Measurements from ENCODE around the gene MCTP1.

Gene MCTP1

DNA sequence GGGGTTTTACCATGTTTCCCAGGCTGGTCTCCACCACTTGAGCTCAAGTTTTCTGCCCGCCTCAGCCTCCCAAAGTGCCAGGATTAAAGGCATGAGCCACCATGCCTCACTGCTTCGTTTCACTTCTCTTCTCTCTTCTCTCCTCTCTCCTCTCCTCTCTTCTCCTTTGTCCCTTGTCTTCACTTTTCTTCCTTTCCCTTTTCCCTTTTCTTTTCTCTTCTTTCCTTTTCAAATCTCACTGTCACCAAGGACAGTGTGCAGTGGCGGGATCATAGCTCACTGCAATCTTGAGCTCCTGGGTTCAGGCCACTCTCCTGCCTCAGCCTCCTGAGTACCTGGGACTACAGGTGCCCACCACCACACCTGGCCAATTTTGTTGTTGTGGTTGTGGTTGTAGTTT is 617.0 kb downstream of the MCTP1 start:
- Mint-ChIP-seq H3K36me3 (ENCODE audit: low read depth) (peaks cover 16% of the 10 kb centered on the region), H3K27ac (no peak overlapping the region), H3K9me3 (no peaks in the 10 kb centered on the region), H3K27me3 (ENCODE audit: low read depth) (no peaks in the 10 kb centered on the region), H3K4me1 (no peaks in the 10 kb centered on the region), H3K4me3 (no peak overlapping the region)
- TF ChIP-seq, protein P1, sequence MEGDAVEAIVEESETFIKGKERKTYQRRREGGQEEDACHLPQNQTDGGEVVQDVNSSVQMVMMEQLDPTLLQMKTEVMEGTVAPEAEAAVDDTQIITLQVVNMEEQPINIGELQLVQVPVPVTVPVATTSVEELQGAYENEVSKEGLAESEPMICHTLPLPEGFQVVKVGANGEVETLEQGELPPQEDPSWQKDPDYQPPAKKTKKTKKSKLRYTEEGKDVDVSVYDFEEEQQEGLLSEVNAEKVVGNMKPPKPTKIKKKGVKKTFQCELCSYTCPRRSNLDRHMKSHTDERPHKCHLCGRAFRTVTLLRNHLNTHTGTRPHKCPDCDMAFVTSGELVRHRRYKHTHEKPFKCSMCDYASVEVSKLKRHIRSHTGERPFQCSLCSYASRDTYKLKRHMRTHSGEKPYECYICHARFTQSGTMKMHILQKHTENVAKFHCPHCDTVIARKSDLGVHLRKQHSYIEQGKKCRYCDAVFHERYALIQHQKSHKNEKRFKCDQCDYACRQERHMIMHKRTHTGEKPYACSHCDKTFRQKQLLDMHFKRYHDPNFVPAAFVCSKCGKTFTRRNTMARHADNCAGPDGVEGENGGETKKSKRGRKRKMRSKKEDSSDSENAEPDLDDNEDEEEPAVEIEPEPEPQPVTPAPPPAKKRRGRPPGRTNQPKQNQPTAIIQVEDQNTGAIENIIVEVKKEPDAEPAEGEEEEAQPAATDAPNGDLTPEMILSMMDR (IDR thresholded peaks at IDR 0.05; ENCODE audit: unreplicated experiment in 3 of 3) = no peak

DNA sequence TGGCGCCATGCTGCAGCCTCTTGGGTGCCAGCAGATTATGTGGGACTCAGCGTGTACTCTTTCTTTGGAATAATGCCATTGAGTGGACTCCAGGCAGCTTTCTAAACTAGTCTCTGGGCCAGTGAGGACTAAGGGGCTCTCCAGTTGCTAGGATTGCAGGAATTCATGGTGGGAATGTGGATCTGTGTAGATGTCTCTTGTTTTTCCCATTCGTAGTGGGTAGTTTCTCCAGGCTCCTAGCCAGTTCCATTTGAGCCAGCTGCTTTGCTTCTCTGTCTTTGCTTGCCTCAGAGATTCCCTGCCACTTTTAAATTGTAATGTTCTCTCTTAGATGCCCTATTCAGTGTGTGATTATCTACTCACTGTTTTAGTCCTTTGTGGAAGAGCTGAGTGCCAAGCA is 623.8 kb downstream of the MCTP1 start:
- Mint-ChIP-seq H3K4me3 (no peak overlapping the region), H3K9me3 (peaks cover 34% of the 10 kb centered on the region), H3K27ac (no peak overlapping the region), H3K4me1 (no peaks in the 10 kb centered on the region), H3K27me3 (ENCODE audit: low read depth) (no peaks in the 10 kb centered on the region), H3K36me3 (ENCODE audit: low read depth) (peaks cover 59% of the 10 kb centered on the region)
- TF ChIP-seq, protein P1 (IDR thresholded peaks at IDR 0.05; ENCODE audit: unreplicated experiment in 3 of 3) = no peak

DNA sequence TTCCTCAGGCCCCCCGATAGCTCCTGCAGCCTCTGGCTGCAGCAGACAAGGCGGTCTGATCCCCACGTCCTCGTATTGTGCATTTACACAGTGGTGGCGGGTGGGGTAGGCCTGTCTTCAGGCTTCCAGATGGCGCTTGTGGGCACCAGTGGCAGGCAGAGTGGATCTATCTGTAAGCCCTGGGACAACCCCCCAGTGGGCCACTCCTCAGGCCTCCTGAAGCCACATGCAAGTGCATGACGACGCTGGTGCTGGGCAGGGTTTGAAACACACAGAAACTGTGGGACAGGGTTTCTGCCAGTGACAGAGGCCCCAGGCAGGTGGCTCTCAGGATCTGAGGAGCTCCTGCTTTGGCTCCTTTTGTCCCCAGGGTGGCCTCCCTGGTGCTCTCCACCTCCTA is 624.4 kb downstream of the MCTP1 start:
- Mint-ChIP-seq H3K9me3 (peaks cover 40% of the 10 kb centered on the region), H3K27ac (no peak overlapping the region)

DNA sequence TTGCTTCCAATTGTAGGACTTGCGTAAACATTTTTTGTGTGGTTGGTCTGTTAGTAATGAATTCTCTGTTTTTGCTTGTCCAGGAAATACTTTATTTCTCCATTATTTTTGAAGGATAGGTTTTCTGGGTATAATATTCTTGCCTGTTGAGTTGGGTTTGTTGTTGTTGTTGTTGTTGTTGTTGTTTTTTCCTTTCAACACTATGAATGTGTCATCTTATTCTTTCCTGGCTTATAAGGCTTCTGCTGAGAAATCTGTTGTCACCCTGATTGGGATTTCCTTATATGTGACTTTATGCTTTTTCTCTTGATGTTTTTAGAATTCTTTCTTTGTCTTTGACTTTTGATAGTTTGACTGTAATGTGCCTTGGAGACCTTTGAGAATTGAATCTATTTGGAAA is 626.6 kb downstream of the MCTP1 start:
- TF ChIP-seq, protein P1 (IDR thresholded peaks at IDR 0.05; ENCODE audit: unreplicated experiment in 3 of 3) = no peak
- H3K4me1 Mint-ChIP-seq = no peaks in the 10 kb centered on the region
- peaks cover 52% of the 10 kb centered on the region for H3K9me3 Mint-ChIP-seq
- H3K27me3 Mint-ChIP-seq (ENCODE audit: low read depth) = no peaks in the 10 kb centered on the region
- no peak overlapping the region for H3K4me3 Mint-ChIP-seq
- H3K36me3 Mint-ChIP-seq (ENCODE audit: low read depth) = peaks cover 80% of the 10 kb centered on the region
- no peak overlapping the region for H3K27ac Mint-ChIP-seq

More for the DNA sequence above, 624.4 kb downstream of the MCTP1 start:
- no peaks in the 10 kb centered on the region for H3K4me1 Mint-ChIP-seq
- H3K4me3 Mint-ChIP-seq = no peak overlapping the region
- H3K36me3 Mint-ChIP-seq (ENCODE audit: low read depth) = peaks cover 62% of the 10 kb centered on the region
- TF ChIP-seq, protein P1 (IDR thresholded peaks at IDR 0.05; ENCODE audit: unreplicated experiment in 3 of 3) = no peak
- H3K27me3 Mint-ChIP-seq (ENCODE audit: low read depth) = no peaks in the 10 kb centered on the region
